Stimulated activated CD8-positive, alpha-beta memory T cell treated with anti-CD3 and anti-CD28 coated beads, Interleukin-15, amount 100 ng/mL, for 48 hours (primary cell): ENCODE data around the gene PLLP.

Source experiments
- DNase-seq, 2 donors: peaks; one replicate each; pipeline ENCODE4 v3.0.0-alpha.2; 2020; ENCODE audit warnings: low read depth in 2 of 2

The PLLP gene

GRCh38 chr16:57225978-57226377 lies 58.5 kb downstream of the PLLP start:
- no peak for DNase-seq

GRCh38 chr16:57224651-57225335 lies 59.7 kb downstream of the PLLP start:
- DNase-seq, result no peak

GRCh38 chr16:57223057-57223456 lies 61.4 kb downstream of the PLLP start:
- no peak for DNase-seq

- no peak for DNase-seq
These were observed 67.5 kb downstream of the PLLP start for GRCh38 chr16:57216968-57217367.

- no peak for DNase-seq
These were observed 71.0 kb downstream of the PLLP start for GRCh38 chr16:57213462-57213861.

- no peak for DNase-seq
These were observed 74.7 kb downstream of the PLLP start for GRCh38 chr16:57209780-57210179.

- no peak for DNase-seq
These were observed 75.5 kb downstream of the PLLP start for GRCh38 chr16:57208926-57209325.
